HepG2 (cell line): Measurements from ENCODE around the gene FBLIM1. TPM values are rescaled to one million over a fixed set of nuclear protein-coding genes. Genes with fewer than 3 reads are reported as not detected.

Source experiments
- CEBPB ChIP-seq: IDR thresholded peaks from 2 replicates; pipeline ENCODE4 v1.6.1; 2011; ENCODE audit warnings: low read depth, low read length, improper control_type of control experiment, borderline replicate concordance
- CHD4 ChIP-seq: fragments of 200-600 bp; sonication (generic); IDR thresholded peaks from 2 replicates; pipeline ENCODE4 v1.7.0; 2017; ENCODE audit warnings: mild to moderate bottlenecking, low read length, borderline replicate concordance
- FOXK2 ChIP-seq: fragments of 450-650 bp; IDR thresholded peaks from 2 replicates; pipeline ENCODE4 v1.6.1; 2016
- KDM2A ChIP-seq: sonication (generic); formaldehyde crosslinking; IDR thresholded peaks from 2 replicates; pipeline ENCODE4 v1.4.0; 2020; ENCODE audit warnings: low read depth, missing genetic modification reagents, borderline replicate concordance
- KMT2A ChIP-seq: sonication (generic); formaldehyde crosslinking; IDR thresholded peaks from 2 replicates; pipeline ENCODE4 v1.4.0; 2020; ENCODE audit warnings: missing genetic modification reagents
- MAF1 ChIP-seq: sonication (generic); formaldehyde crosslinking; IDR thresholded peaks from 2 replicates; pipeline ENCODE4 v1.5.0; 2020; ENCODE audit warnings: missing genetic modification reagents, borderline replicate concordance
- MTA3 ChIP-seq: sonication (generic); formaldehyde crosslinking; IDR thresholded peaks from 2 replicates; pipeline ENCODE4 v1.4.0; 2020; ENCODE audit warnings: missing genetic modification reagents
- PHF8 ChIP-seq: sonication (generic); formaldehyde crosslinking; IDR thresholded peaks from 2 replicates; pipeline ENCODE4 v1.5.0; 2020; ENCODE audit warnings: missing genetic modification reagents
- PPARG ChIP-seq: conservative IDR thresholded peaks from 2 replicates; pipeline ENCODE4 v1.6.1; 2016; ENCODE audit warnings: missing biosample characterization, missing genetic modification reagents
- RFXANK ChIP-seq: IDR thresholded peaks from 2 replicates; pipeline ENCODE4 v1.6.1; 2016
- SMARCC2 ChIP-seq: fragments of 450-650 bp; IDR thresholded peaks from 2 replicates; pipeline ENCODE4 v1.6.1; 2017; ENCODE audit warnings: antibody characterized with exemption, mild to moderate bottlenecking
- SOX13 ChIP-seq, 3 experiments: fragments of 450-650 bp in 1 of 3; sonication (generic) in 1 of 3; formaldehyde crosslinking in 1 of 3; IDR thresholded peaks in 2 of 3; conservative IDR thresholded peaks in 1 of 3; 2 replicates each; pipeline versions ENCODE4 v1.5.0 to v1.6.1; 2016 to 2020; ENCODE audit warnings: antibody characterized with exemption in 1 of 3, mild to moderate bottlenecking in 1 of 3, missing compliant biosample characterization in 1 of 3, missing genetic modification reagents in 1 of 3, moderate library complexity in 1 of 3
- ZFP36L2 ChIP-seq: sonication (generic); formaldehyde crosslinking; IDR thresholded peaks from 2 replicates; pipeline ENCODE4 v1.4.0; 2020; ENCODE audit warnings: missing genetic modification reagents
- ZNF660 ChIP-seq: sonication (generic); formaldehyde crosslinking; IDR thresholded peaks from 2 replicates; pipeline ENCODE4 v1.5.1; 2020; ENCODE audit warnings: mild to moderate bottlenecking, low read depth, missing genetic modification reagents, borderline replicate concordance
- ZNF672 ChIP-seq: sonication (generic); formaldehyde crosslinking; IDR thresholded peaks from 2 replicates; pipeline ENCODE4 v1.8.1; 2022; ENCODE audit warnings: missing genetic modification reagents
- ZNF703 ChIP-seq: sonication (generic); formaldehyde crosslinking; IDR thresholded peaks from 2 replicates; pipeline ENCODE4 v1.5.1; 2020; ENCODE audit warnings: missing genetic modification reagents, mild to moderate bottlenecking, moderate library complexity, borderline replicate concordance
- polyA plus RNA-seq, 8 experiments: library from polyadenylated mRNA; depleted of rRNA in 3 of 8; stranded (reverse) in 7 of 8; unstranded in 1 of 8; fragments of >200 nt; fragmentation: Illumina TruSeq in 4 of 8; extraction: Trizol in 4 of 8; gene quantifications; 2 replicates each; pipeline versions ENCODE4 v1.2.1 to v1.2.3, GENCODE V29; 2011 to 2016; ENCODE audit warnings: low read depth in 4 of 8, missing spikeins in 1 of 8, mixed read lengths in 1 of 8; ENCODE audit not compliant: insufficient read depth in 1 of 8
- total RNA-seq, 5 experiments: library from RNA; depleted of rRNA; stranded (reverse); fragments of >200 nt; fragmentation: Illumina TruSeq; extraction: Trizol; gene quantifications; 2 replicates each; pipeline ENCODE4 v1.2.3, GENCODE V29; 2016; ENCODE audit warnings: low read depth in 1 of 5
- TF ChIP-seq, protein P1 (sequence below): IDR thresholded peaks from 2 replicates; pipeline ENCODE4 v1.6.1; 2016; ENCODE audit warnings: missing compliant biosample characterization, missing genetic modification reagents, borderline replicate concordance
- TF ChIP-seq, protein P2 (sequence below): IDR thresholded peaks from 2 replicates; pipeline ENCODE4 v1.6.1; 2016; ENCODE audit warnings: missing compliant biosample characterization, missing genetic modification reagents, borderline replicate concordance
- TF ChIP-seq, protein P3 (sequence below): IDR thresholded peaks from 2 replicates; pipeline ENCODE4 v1.6.1; 2016; ENCODE audit warnings: low read depth, control low read depth
- TF ChIP-seq, protein P4 (sequence below): sonication (generic); formaldehyde crosslinking; IDR thresholded peaks from 2 replicates; pipeline ENCODE4 v1.4.0; 2020; ENCODE audit warnings: mild to moderate bottlenecking, missing genetic modification reagents, borderline replicate concordance
- TF ChIP-seq, protein P5 (sequence below): IDR thresholded peaks from 2 replicates; pipeline ENCODE4 v1.6.1; 2016; ENCODE audit warnings: mild to moderate bottlenecking
- TF ChIP-seq, protein P6 (sequence below): sonication (generic); formaldehyde crosslinking; IDR thresholded peaks from 2 replicates; pipeline ENCODE4 v1.4.0; 2020; ENCODE audit warnings: mild to moderate bottlenecking, low read depth, missing genetic modification reagents

FBLIM1 gene
- total and polyA plus RNA-seq, 2 of the 13 experiments (the other 11 are each of a cell fraction or from before 2014, with no cell fraction given) = 10.6 to 23.0 TPM

DNA sequence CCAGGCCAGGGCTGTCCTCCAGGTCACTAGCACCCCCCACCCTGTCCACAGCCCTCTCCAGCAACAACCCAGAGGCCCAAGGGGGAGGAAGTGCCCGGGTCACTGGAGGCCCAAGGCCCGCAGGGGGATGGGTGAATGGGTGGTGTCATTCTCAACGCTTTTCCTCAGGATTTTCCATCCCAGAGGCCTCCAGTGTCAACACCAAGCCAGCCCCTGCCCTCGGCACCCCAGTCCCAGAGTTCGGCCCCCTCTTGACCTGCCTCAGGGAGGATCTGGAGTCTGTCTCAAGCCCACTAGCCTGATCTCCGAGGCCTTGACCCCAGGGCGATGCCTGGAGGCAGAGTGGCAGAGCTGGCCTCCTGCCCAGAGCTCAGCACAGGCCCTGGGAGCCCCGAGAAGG, 11.2 kb upstream of the FBLIM1 start (continued):
- TF ChIP-seq, protein P1, sequence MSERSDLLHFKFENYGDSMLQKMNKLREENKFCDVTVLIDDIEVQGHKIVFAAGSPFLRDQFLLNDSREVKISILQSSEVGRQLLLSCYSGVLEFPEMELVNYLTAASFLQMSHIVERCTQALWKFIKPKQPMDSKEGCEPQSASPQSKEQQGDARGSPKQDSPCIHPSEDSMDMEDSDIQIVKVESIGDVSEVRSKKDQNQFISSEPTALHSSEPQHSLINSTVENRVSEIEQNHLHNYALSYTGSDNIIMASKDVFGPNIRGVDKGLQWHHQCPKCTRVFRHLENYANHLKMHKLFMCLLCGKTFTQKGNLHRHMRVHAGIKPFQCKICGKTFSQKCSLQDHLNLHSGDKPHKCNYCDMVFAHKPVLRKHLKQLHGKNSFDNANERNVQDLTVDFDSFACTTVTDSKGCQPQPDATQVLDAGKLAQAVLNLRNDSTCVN = no peak
- TF ChIP-seq, protein P2, sequence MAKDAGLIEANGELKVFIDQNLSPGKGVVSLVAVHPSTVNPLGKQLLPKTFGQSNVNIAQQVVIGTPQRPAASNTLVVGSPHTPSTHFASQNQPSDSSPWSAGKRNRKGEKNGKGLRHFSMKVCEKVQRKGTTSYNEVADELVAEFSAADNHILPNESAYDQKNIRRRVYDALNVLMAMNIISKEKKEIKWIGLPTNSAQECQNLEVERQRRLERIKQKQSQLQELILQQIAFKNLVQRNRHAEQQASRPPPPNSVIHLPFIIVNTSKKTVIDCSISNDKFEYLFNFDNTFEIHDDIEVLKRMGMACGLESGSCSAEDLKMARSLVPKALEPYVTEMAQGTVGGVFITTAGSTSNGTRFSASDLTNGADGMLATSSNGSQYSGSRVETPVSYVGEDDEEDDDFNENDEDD (CRISPR knock-in tag) = no peak
- TF ChIP-seq PPARG = no peak
- TF ChIP-seq, protein P3, sequence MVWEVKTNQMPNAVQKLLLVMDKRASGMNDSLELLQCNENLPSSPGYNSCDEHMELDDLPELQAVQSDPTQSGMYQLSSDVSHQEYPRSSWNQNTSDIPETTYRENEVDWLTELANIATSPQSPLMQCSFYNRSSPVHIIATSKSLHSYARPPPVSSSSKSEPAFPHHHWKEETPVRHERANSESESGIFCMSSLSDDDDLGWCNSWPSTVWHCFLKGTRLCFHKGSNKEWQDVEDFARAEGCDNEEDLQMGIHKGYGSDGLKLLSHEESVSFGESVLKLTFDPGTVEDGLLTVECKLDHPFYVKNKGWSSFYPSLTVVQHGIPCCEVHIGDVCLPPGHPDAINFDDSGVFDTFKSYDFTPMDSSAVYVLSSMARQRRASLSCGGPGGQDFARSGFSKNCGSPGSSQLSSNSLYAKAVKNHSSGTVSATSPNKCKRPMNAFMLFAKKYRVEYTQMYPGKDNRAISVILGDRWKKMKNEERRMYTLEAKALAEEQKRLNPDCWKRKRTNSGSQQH (CRISPR knock-in tag) = no peak
- TF ChIP-seq CHD4 = no peak
- TF ChIP-seq KMT2A = no peak
- TF ChIP-seq SOX13 (IDR thresholded peaks at IDR 0.05) = no peak
- no peak for TF ChIP-seq SOX13 (CRISPR knock-in tag; conservative IDR thresholded peaks at IDR 0.05 in 1 of 2, IDR thresholded peaks at IDR 0.05 in 1 of 2)
- no peak for TF ChIP-seq ZFP36L2 (CRISPR knock-in tag)
- no peak for TF ChIP-seq FOXK2
- TF ChIP-seq ZNF660 (CRISPR knock-in tag) = no peak
- TF ChIP-seq MTA3 (CRISPR knock-in tag) = no peak
- no peak for TF ChIP-seq CEBPB
- TF ChIP-seq ZNF672 (CRISPR knock-in tag) = no peak
- no peak for TF ChIP-seq SMARCC2
- TF ChIP-seq, protein P4, sequence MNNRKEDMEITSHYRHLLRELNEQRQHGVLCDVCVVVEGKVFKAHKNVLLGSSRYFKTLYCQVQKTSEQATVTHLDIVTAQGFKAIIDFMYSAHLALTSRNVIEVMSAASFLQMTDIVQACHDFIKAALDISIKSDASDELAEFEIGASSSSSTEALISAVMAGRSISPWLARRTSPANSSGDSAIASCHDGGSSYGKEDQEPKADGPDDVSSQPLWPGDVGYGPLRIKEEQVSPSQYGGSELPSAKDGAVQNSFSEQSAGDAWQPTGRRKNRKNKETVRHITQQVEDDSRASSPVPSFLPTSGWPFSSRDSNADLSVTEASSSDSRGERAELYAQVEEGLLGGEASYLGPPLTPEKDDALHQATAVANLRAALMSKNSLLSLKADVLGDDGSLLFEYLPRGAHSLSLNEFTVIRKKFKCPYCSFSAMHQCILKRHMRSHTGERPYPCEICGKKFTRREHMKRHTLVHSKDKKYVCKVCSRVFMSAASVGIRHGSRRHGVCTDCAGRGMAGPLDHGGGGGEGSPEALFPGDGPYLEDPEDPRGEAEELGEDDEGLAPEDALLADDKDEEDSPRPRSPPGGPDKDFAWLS = no peak
- no peak for TF ChIP-seq RFXANK
- TF ChIP-seq PHF8 (CRISPR knock-in tag) = 0 out of 2 replicates have a peak, but pooled peaks have one; percentile 17
- TF ChIP-seq KDM2A (CRISPR knock-in tag) = no peak
- TF ChIP-seq, protein P5, sequence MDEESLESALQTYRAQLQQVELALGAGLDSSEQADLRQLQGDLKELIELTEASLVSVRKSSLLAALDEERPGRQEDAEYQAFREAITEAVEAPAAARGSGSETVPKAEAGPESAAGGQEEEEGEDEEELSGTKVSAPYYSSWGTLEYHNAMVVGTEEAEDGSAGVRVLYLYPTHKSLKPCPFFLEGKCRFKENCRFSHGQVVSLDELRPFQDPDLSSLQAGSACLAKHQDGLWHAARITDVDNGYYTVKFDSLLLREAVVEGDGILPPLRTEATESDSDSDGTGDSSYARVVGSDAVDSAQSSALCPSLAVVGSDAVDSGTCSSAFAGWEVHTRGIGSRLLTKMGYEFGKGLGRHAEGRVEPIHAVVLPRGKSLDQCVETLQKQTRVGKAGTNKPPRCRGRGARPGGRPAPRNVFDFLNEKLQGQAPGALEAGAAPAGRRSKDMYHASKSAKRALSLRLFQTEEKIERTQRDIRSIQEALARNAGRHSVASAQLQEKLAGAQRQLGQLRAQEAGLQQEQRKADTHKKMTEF (CRISPR knock-in tag) = 0 out of 2 replicates have a peak, but pooled peaks have one; percentile 37
- TF ChIP-seq MAF1 (CRISPR knock-in tag) = no peak
- TF ChIP-seq, protein P6, sequence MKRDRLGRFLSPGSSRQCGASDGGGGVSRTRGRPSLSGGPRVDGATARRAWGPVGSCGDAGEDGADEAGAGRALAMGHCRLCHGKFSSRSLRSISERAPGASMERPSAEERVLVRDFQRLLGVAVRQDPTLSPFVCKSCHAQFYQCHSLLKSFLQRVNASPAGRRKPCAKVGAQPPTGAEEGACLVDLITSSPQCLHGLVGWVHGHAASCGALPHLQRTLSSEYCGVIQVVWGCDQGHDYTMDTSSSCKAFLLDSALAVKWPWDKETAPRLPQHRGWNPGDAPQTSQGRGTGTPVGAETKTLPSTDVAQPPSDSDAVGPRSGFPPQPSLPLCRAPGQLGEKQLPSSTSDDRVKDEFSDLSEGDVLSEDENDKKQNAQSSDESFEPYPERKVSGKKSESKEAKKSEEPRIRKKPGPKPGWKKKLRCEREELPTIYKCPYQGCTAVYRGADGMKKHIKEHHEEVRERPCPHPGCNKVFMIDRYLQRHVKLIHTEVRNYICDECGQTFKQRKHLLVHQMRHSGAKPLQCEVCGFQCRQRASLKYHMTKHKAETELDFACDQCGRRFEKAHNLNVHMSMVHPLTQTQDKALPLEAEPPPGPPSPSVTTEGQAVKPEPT (CRISPR knock-in tag) = no peak
- TF ChIP-seq ZNF703 (CRISPR knock-in tag) = no peak
